Kasumi-1 (cell line): Measurements from ENCODE around the gene MINDY3.
"Not testable (repeated sequence)": the region's sequence is repeated elsewhere in the genome, so short reads cannot be mapped to it uniquely, and the experiment has no call there.

Source experiments
- DNase-seq, 2 experiments: peaks; one replicate each; lab custom pipeline; 2025; lab: John Stamatoyannopoulos, UW

MINDY3 gene

GRCh38 chr10:15780353-15781135, 79.8 kb downstream of the MINDY3 start:
- DNase-seq, result no peak

GRCh38 chr10:15775513-15775912, 84.8 kb downstream of the MINDY3 start:
- DNase-seq, result no peak

GRCh38 chr10:15774534-15774933, 85.8 kb downstream of the MINDY3 start:
- not testable (repeated sequence) for DNase-seq

GRCh38 chr10:15764892-15765454, 95.3 kb downstream of the MINDY3 start:
- no peak for DNase-seq

- no peak for DNase-seq
These were observed 97.3 kb downstream of the MINDY3 start for GRCh38 chr10:15763006-15763405.

GRCh38 chr10:15762239-15762638, 98.1 kb downstream of the MINDY3 start:
- not testable (repeated sequence) for DNase-seq

- DNase-seq, result not testable (repeated sequence)
These were observed 99.1 kb downstream of the MINDY3 start for GRCh38 chr10:15761224-15761623.

- no peak for DNase-seq
These were observed 99.6 kb downstream of the MINDY3 start for GRCh38 chr10:15760681-15761080.

- no peak for DNase-seq
These were observed 101.0 kb downstream of the MINDY3 start for GRCh38 chr10:15759265-15759664.

- no peak for DNase-seq
These were observed 101.7 kb downstream of the MINDY3 start for GRCh38 chr10:15758618-15759017.

- no peak for DNase-seq
These were observed 105.4 kb downstream of the MINDY3 start for GRCh38 chr10:15754937-15755336.

- no peak for DNase-seq
These were observed 109.3 kb downstream of the MINDY3 start for GRCh38 chr10:15751046-15751445.

- no peak for DNase-seq
These were observed 112.2 kb downstream of the MINDY3 start for GRCh38 chr10:15748126-15748525.

- no peak for DNase-seq
These were observed 112.7 kb downstream of the MINDY3 start for GRCh38 chr10:15747632-15748031.

- DNase-seq, result no peak
These were observed 114.6 kb downstream of the MINDY3 start for GRCh38 chr10:15745751-15746150.

GRCh38 chr10:15744217-15744865, 116.0 kb downstream of the MINDY3 start:
- DNase-seq, result peak; percentile 80 to 88

- no peak for DNase-seq
These were observed 116.9 kb downstream of the MINDY3 start for GRCh38 chr10:15743443-15743842.

GRCh38 chr10:15742836-15743235, 117.5 kb downstream of the MINDY3 start:
- DNase-seq, result no peak

- DNase-seq, result no peak
These were observed 118.2 kb downstream of the MINDY3 start for GRCh38 chr10:15742102-15742501.

GRCh38 chr10:15741581-15741980, 118.7 kb downstream of the MINDY3 start:
- DNase-seq, result no peak

GRCh38 chr10:15740261-15740660, 120.0 kb downstream of the MINDY3 start:
- no peak for DNase-seq

GRCh38 chr10:15739254-15739970, 120.9 kb downstream of the MINDY3 start:
- DNase-seq, result no peak
